ENCODE data around the gene SRPK2.

SRPK2 gene

DNA sequence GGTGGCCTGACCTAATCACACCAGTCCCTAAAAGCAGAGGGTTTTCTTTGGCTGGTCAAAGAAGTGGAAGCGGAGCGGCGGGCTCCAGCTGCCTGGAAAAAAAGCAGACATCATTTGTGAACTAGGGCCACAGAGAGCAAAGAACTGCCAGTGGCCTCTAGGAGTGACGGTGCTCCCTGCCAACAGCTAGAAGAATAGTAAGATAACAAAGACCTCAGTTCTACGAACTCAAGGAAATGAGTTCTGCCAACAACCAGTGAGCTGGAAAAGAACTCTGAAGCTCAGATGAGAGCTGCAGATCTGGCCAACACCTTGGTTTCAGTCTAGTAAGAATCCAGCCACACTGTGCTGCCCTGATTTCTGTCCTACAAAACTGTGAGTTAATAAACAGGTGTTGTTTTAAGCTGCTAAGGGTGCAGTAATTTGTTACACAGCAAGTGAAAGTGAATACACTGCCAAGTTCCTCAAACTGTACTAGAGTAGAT lies 178.0 kb downstream of the SRPK2 start:
- Histone ChIP-seq H3K4me1 (ENCODE audit: control insufficient read depth in 1 of 2, insufficient read depth in 1 of 2, low read depth in 1 of 2, low read length in 1 of 2) (peaks cover 65 to 72% of the 10 kb centered on the region in 2 experiments), H3K27me3 (no peaks in the 10 kb centered on the region), H3K4me3 (ENCODE audit: low read depth in 1 of 2, low read length in 1 of 2) (peak overlapping the region in 1 of 2 experiments; percentile 26), H3K27ac (peak overlapping the region; percentile 87), H3K9me3 (no peaks in the 10 kb centered on the region), H3K36me3 (no peaks in the 10 kb centered on the region)
- TF ChIP-seq CTCF (IDR thresholded peaks at IDR 0.05), result no peak

DNA sequence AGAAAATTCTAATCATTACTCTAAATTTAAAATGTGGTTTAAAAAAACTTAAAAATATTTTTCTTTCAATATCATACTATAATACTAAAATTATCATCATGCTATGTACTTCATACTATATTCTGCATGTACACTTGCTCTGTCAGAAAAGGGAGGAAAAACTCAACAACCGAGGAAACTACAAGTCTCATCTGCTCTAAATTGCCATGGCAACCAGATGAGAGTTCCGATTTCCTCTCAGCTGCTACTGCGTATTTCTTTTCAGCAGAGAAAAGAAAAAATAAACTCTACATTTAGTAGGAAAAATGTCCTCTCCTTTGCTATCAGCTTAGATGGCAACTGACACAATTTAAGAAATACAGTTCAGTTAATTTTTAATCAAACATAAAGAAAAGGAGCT lies 178.9 kb downstream of the SRPK2 start:
- no peaks in the 10 kb centered on the region for H3K36me3 ChIP-seq
- no peaks in the 10 kb centered on the region for H3K9me3 ChIP-seq
- no peaks in the 10 kb centered on the region for H3K27me3 ChIP-seq
- no peak overlapping the region for H3K4me3 ChIP-seq (ENCODE audit: low read depth in 1 of 2, low read length in 1 of 2)
- no peak for TF ChIP-seq CTCF (IDR thresholded peaks at IDR 0.05)
- H3K27ac ChIP-seq, result peak overlapping the region; percentile 87
- H3K4me1 ChIP-seq (ENCODE audit: control insufficient read depth in 1 of 2, insufficient read depth in 1 of 2, low read depth in 1 of 2, low read length in 1 of 2), result peaks cover 56 to 71% of the 10 kb centered on the region in 2 experiments

GRCh38 chr7:105209433-105209832 lies 179.3 kb downstream of the SRPK2 start:
- Histone ChIP-seq H3K27me3 (no peaks in the 10 kb centered on the region), H3K9me3 (no peaks in the 10 kb centered on the region), H3K36me3 (no peaks in the 10 kb centered on the region), H3K4me1 (ENCODE audit: control insufficient read depth in 1 of 2, insufficient read depth in 1 of 2, low read depth in 1 of 2, low read length in 1 of 2) (peaks cover 51 to 67% of the 10 kb centered on the region in 2 experiments), H3K27ac (peak overlapping the region; percentile 87), H3K4me3 (ENCODE audit: low read depth in 1 of 2, low read length in 1 of 2) (no peak overlapping the region)
- no peak for TF ChIP-seq CTCF (IDR thresholded peaks at IDR 0.05)

DNA sequence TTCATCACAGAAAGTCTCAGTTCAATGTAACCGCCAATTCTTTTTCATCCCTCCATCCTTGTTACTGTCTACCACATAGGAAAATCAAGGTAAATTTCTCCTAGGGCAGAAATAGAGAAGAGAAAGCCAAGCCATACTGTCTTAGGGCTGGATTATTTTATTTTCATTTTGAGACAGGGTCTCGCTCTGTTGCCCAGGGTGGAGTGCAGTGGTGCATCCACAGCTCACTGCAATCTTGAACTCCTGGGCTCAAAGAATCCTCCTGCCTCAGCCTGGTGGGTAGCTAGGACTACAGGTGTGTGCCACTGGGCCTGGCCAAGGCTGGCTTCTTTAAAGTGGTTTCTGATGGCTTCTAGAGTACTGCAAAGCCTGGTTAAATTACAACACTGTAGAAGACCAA lies 181.7 kb downstream of the SRPK2 start:
- Histone ChIP-seq H3K9me3 (no peaks in the 10 kb centered on the region), H3K27ac (no peak overlapping the region), H3K4me1 (ENCODE audit: control insufficient read depth in 1 of 2, insufficient read depth in 1 of 2, low read depth in 1 of 2, low read length in 1 of 2) (peaks cover 27 to 43% of the 10 kb centered on the region in 2 experiments), H3K4me3 (ENCODE audit: low read depth in 1 of 2, low read length in 1 of 2) (no peak overlapping the region), H3K36me3 (peaks cover 16% of the 10 kb centered on the region), H3K27me3 (no peaks in the 10 kb centered on the region)
- no peak for TF ChIP-seq CTCF (IDR thresholded peaks at IDR 0.05)

DNA sequence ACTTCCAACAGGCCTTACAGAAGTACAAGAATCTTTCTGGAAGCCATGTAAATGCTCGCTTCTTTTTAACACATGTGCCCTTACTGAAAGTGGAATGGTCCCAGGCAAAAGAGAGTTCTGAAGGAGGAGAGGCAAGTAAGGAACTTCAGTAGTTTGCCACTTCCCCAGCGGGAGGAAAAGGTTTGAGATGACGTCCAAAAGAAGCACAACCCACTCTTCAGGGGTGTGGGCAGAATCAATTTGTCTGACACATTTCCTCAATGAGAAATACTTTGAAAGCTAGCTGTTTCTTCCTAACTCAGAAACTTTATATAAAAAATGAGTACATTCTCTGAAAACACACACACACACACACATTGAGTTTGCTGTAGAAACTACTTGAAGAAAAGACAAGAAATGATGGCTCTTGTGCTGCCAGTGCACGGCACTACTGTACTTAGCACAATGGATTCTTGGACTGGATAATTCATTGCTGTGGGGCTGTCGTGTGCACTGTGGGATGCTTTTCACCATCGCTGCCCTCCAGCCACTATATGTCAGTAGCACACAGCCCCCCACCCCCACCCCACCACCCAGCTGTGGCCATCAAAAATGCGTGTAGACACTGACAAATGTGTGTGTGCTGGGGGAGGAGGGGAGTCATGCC lies 183.0 kb downstream of the SRPK2 start:
- peaks cover 14 to 30% of the 10 kb centered on the region in 2 experiments for H3K4me1 ChIP-seq (ENCODE audit: control insufficient read depth in 1 of 2, insufficient read depth in 1 of 2, low read depth in 1 of 2, low read length in 1 of 2)
- H3K9me3 ChIP-seq, result no peaks in the 10 kb centered on the region
- H3K27ac ChIP-seq, result peak overlapping the region; percentile 37
- H3K4me3 ChIP-seq (ENCODE audit: low read depth in 1 of 2, low read length in 1 of 2), result no peak overlapping the region
- peaks cover 24% of the 10 kb centered on the region for H3K36me3 ChIP-seq
- TF ChIP-seq CTCF (IDR thresholded peaks at IDR 0.05), result no peak
- H3K27me3 ChIP-seq, result no peaks in the 10 kb centered on the region
